Endodermal cell (in vitro differentiated cells): ENCODE measurements around the gene ABLIM1. TPM values are rescaled to one million over a fixed set of nuclear protein-coding genes. Genes with fewer than 3 reads are reported as not detected.

Experiments used
- DNase-seq: peaks from one replicate; pipeline ENCODE4 v3.0.0-alpha.2; 2017
- H3K27ac ChIP-seq: 2 replicates; pipeline ENCODE4 v1.5.1; 2013; ENCODE audit warnings: mild to moderate bottlenecking, low read depth, low read length, moderate library complexity
- H3K27me3 ChIP-seq: 2 replicates; pipeline ENCODE4 v1.6.1; 2013; ENCODE audit warnings: mild to moderate bottlenecking, low read length, moderate library complexity; ENCODE audit not compliant: insufficient read depth, control insufficient read depth, poor library complexity, severe bottlenecking
- H3K36me3 ChIP-seq: 2 replicates; pipeline ENCODE4 v1.7.0; 2013; ENCODE audit warnings: mild to moderate bottlenecking, low read length, moderate library complexity; ENCODE audit not compliant: control insufficient read depth, insufficient read depth
- H3K4me1 ChIP-seq: one replicate; pipeline ENCODE4 v1.7.0; 2013; ENCODE audit warnings: low read length; ENCODE audit not compliant: control insufficient read depth, insufficient read depth
- H3K4me3 ChIP-seq: 2 replicates; pipeline ENCODE4 v1.5.1; 2013; ENCODE audit warnings: mild to moderate bottlenecking, low read length, moderate library complexity
- H3K9ac ChIP-seq: 2 replicates; pipeline ENCODE4 v1.6.1; 2013; ENCODE audit warnings: mild to moderate bottlenecking, low read length, moderate library complexity; ENCODE audit not compliant: poor library complexity, severe bottlenecking; ENCODE audit errors: extremely low read depth
- H3K9me3 ChIP-seq: 2 replicates; pipeline ENCODE4 v1.6.1; 2013; ENCODE audit warnings: mild to moderate bottlenecking, low read length, moderate library complexity; ENCODE audit not compliant: control insufficient read depth
- H3K27ac Mint-ChIP-seq: 2 replicates; pipeline ENCODE4 v1.8.0; 2020; ENCODE audit warnings: mixed read lengths
- H3K27me3 Mint-ChIP-seq: 2 replicates; pipeline ENCODE4 v1.8.0; 2021; ENCODE audit warnings: mild to moderate bottlenecking, mixed read lengths; ENCODE audit not compliant: insufficient read depth
- H3K36me3 Mint-ChIP-seq: 2 replicates; pipeline ENCODE4 v1.8.0; 2020; ENCODE audit warnings: low read depth, mixed read lengths
- H3K4me1 Mint-ChIP-seq: 2 replicates; pipeline ENCODE4 v1.8.0; 2020; ENCODE audit warnings: mixed read lengths
- H3K4me3 Mint-ChIP-seq: 2 replicates; pipeline ENCODE4 v1.8.0; 2020; ENCODE audit warnings: mild to moderate bottlenecking, moderate library complexity, mixed read lengths
- H3K9me3 Mint-ChIP-seq: 2 replicates; pipeline ENCODE4 v1.8.0; 2020; ENCODE audit warnings: mild to moderate bottlenecking, mixed read lengths
- CTCF ChIP-seq: fragments of 200-600 bp; sonication (generic); conservative IDR thresholded peaks from 2 replicates; pipeline ENCODE4 v1.5.0; 2021; ENCODE audit warnings: antibody characterized with exemption, mild to moderate bottlenecking
- WGBS, 2 experiments: methylation state at CpG; one replicate each; pipeline versions ENCODE4 v1.1.5 to v1.1.7; 2013; ENCODE audit warnings: missing lambda C conversion rate in 2 of 2, mixed read lengths in 1 of 2; ENCODE audit not compliant: insufficient coverage in 1 of 2, insufficient read length in 1 of 2; 5-methylcytosine and 5-hydroxymethylcytosine counted together
- total RNA-seq, 2 donors: library from RNA; stranded (reverse); fragmentation: NEBNext Ultra II Directional in 1 of 2; extraction: Animal tissue kit (Norgen Biotek cat#: 25700) in 1 of 2; gene quantifications; 2 replicates in 1 of 2; 3 replicates in 1 of 2; pipeline ENCODE4 v1.2.1, GENCODE V29; 2021

The ABLIM1 gene
- total RNA-seq, 2 donors from 2014 or later, result 39.3 to 49.3 TPM

DNA sequence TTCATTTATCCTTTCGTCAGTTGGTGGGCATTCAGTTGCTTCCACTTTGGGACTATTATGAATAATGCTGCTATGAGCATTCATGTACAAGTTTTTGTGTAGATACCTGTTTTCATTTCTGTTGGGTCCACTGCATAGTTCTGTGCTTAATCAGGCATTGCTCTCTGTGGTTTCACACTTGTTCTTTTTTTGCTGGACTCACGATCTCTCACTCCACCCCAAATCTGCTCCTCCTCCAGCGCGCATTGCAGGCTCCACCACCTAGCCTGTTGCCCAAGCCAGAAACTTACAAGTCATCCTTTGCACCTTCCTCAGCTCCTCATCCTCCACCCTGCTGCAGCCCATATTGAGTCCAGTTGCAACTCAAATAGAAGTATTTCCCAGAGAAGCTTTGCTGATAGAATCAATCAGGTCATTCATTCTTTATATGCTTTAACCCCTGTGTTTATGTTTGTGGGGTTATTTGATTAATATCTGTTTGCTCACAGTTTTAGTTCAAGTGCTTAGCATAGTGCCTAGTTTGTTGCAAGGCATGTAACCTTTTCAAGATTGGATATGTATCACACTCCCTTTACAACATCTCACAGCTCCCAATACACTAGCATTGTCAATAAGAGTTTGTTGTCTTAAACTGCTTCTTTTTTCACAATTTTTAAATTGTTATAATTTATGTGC is 237.1 kb downstream of the ABLIM1 start:
- H3K27ac ChIP-seq, result no peak overlapping the region
- no peak for DNase-seq
- no peak for TF ChIP-seq CTCF
- H3K36me3 Mint-ChIP-seq, result no peaks in the 10 kb centered on the region
- no peak overlapping the region for H3K4me3 ChIP-seq
- H3K9me3 Mint-ChIP-seq, result peaks cover 4% of the 10 kb centered on the region
- no peaks in the 10 kb centered on the region for H3K4me1 ChIP-seq
- no peaks in the 10 kb centered on the region for H3K9me3 ChIP-seq
- H3K27me3 Mint-ChIP-seq, result peaks cover 11% of the 10 kb centered on the region
- no peak overlapping the region for H3K4me3 Mint-ChIP-seq
- H3K27ac Mint-ChIP-seq, result no peak overlapping the region
- H3K4me1 Mint-ChIP-seq, result peaks cover 2% of the 10 kb centered on the region
- no peaks in the 10 kb centered on the region for H3K36me3 ChIP-seq
- H3K9ac ChIP-seq, result no peak overlapping the region
- H3K27me3 ChIP-seq, result no peaks in the 10 kb centered on the region
- WGBS, 2 experiments, result 94 to 100% methylated on average over 4 of the region's 4 CpGs

DNA sequence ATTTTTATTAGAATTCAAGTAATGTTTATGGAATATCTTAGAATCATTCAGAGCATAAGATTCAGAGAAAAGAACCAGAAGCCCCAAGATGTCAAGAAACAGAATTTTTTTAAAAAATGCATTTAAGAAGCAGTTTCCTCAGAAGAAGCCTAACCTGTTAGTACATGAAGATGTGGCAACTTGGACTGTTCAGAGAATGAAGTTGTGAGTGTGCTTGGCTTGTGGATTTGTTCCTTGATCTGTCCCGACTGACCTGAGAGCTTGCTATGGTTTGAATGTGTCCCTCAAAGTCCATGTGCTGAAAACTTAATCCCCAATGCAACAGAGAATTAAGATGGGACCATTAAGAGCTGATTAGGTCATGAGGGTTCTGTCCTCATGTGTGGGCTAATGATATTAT is 240.0 kb downstream of the ABLIM1 start:
- Mint-ChIP-seq H3K36me3 (no peaks in the 10 kb centered on the region), H3K4me1 (no peaks in the 10 kb centered on the region), H3K9me3 (peaks cover 3% of the 10 kb centered on the region), H3K27me3 (peaks cover 12% of the 10 kb centered on the region), H3K27ac (no peak overlapping the region), H3K4me3 (no peak overlapping the region)
- H3K36me3 ChIP-seq, result no peaks in the 10 kb centered on the region
- no peaks in the 10 kb centered on the region for H3K27me3 ChIP-seq
- 80% methylated on average over 1 of the region's 1 CpG; no CpG with 5 or more reads in 1 of the 2 experiments for WGBS, 2 experiments
- H3K9me3 ChIP-seq, result no peaks in the 10 kb centered on the region
- TF ChIP-seq CTCF, result no peak
- H3K4me3 ChIP-seq, result no peak overlapping the region
- no peak overlapping the region for H3K27ac ChIP-seq
- H3K9ac ChIP-seq, result no peak overlapping the region
- no peak for DNase-seq
- no peaks in the 10 kb centered on the region for H3K4me1 ChIP-seq

DNA sequence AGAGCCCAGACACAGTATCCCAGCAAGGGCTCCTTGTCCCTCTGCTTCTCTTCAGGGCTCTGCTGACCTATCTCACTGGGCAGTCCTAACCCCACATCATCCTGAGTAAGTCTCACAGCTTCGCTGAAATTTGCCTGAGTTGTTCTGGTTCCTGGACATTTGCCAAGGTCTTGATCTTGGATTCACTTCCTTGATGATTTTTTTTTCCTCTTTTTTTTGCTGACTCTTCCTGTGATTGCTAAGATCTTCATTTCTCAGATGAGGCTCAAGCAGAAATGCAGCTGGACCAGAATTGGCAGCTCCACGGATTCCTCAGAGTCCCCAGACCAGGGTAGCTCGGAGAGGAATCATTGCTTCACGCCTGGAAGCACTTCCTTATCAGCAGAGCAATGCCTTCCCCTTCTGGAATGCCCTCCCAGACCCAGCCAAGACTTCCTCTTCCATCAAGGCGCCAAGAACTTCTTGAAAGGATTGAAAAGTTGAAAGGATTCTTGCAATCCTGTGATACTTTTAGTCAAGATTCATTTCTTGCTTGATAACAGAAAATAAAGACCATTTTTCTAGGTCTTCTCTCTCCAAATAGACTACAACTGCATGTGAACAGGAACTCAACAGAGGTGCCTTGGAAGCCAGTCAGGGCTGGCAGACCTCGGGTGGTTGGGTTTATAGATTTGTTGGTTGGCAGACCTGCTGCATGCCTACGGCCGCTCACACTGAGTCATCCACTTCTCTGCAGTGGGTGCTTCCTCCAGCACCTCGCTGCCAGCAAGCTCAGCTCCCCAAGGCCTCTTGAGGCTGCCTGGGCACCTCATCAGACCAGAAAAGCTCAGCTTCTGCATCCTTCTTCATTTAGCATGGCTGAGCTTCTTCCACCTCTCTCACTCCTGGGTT is 244.9 kb downstream of the ABLIM1 start:
- no peak overlapping the region for H3K27ac Mint-ChIP-seq
- H3K4me3 Mint-ChIP-seq, result no peak overlapping the region
- H3K9me3 ChIP-seq, result no peaks in the 10 kb centered on the region
- peaks cover 16% of the 10 kb centered on the region for H3K4me1 Mint-ChIP-seq
- DNase-seq, result no peak
- 88 to 92% methylated on average over 8 to 9 of the region's 9 CpGs for WGBS, 2 experiments
- no peak overlapping the region for H3K9ac ChIP-seq
- H3K27ac ChIP-seq, result no peak overlapping the region
- no peaks in the 10 kb centered on the region for H3K27me3 ChIP-seq
- H3K36me3 Mint-ChIP-seq, result no peaks in the 10 kb centered on the region
- H3K36me3 ChIP-seq, result no peaks in the 10 kb centered on the region
- H3K4me1 ChIP-seq, result peaks cover 6% of the 10 kb centered on the region
- TF ChIP-seq CTCF, result no peak
- H3K4me3 ChIP-seq, result no peak overlapping the region
- peaks cover 7% of the 10 kb centered on the region for H3K27me3 Mint-ChIP-seq
- H3K9me3 Mint-ChIP-seq, result no peaks in the 10 kb centered on the region
